K562 (cell line): ENCODE data around the gene MRPL30. TPM values are rescaled to one million over a fixed set of nuclear protein-coding genes. Genes with fewer than 3 reads are reported as not detected.

Experiments used
- BCLAF1 ChIP-seq, 2 experiments: fragments of 450-650 bp in 1 of 2; IDR thresholded peaks; 2 replicates each; pipeline ENCODE4 v1.6.1; 2011 to 2017; ENCODE audit warnings: low read depth in 2 of 2, antibody characterized with exemption in 1 of 2, borderline replicate concordance in 1 of 2, low read length in 1 of 2, mild to moderate bottlenecking in 1 of 2, mixed read lengths in 1 of 2; ENCODE audit not compliant: control insufficient read depth in 1 of 2
- E4F1 ChIP-seq: fragments of 250-450 bp; sonication (Bioruptor Pico); IDR thresholded peaks from 2 replicates; pipeline ENCODE4 v1.5.0; 2021; ENCODE audit warnings: mild to moderate bottlenecking, borderline replicate concordance
- FOXM1 ChIP-seq, 2 experiments: fragments of 450-650 bp in 1 of 2; sonication (generic) in 1 of 2; formaldehyde crosslinking in 1 of 2; IDR thresholded peaks; 2 replicates each; pipeline versions ENCODE4 v1.6.1 to v1.9.0; 2017 to 2022; ENCODE audit warnings: low read depth in 2 of 2, mild to moderate bottlenecking in 2 of 2, missing genetic modification reagents in 1 of 2, moderate library complexity in 1 of 2
- HSF4 ChIP-seq: fragments of 250-450 bp; sonication (Bioruptor Pico); IDR thresholded peaks from 2 replicates; pipeline ENCODE4 v2.1.2; 2022; ENCODE audit warnings: mild to moderate bottlenecking, moderate library complexity, borderline replicate concordance
- LEF1 ChIP-seq: fragments of 450-650 bp; IDR thresholded peaks from 2 replicates; pipeline ENCODE4 v1.6.1; 2016; ENCODE audit warnings: mild to moderate bottlenecking
- MCM3 ChIP-seq: fragments of 450-650 bp; IDR thresholded peaks from 2 replicates; pipeline ENCODE4 v1.6.1; 2016
- NR3C1 ChIP-seq: sonication (generic); formaldehyde crosslinking; IDR thresholded peaks from 2 replicates; pipeline ENCODE4 v1.8.1; 2022; ENCODE audit warnings: missing genetic modification reagents
- POU5F1 ChIP-seq: fragments of 150-350 bp; IDR thresholded peaks from 2 replicates; pipeline ENCODE4 v1.6.1; 2014; ENCODE audit warnings: borderline replicate concordance, low read length, low read depth, mild to moderate bottlenecking; ENCODE audit not compliant: partially characterized antibody
- RBM22 ChIP-seq: fragments of 200-400 bp; formaldehyde crosslinking; IDR thresholded peaks from 2 replicates; pipeline ENCODE4 v1.6.1; 2018; ENCODE audit warnings: low read length, low read depth; ENCODE audit not compliant: poor library complexity, severe bottlenecking
- RNF2 ChIP-seq: sonication (generic); IDR thresholded peaks from 2 replicates; pipeline ENCODE4 v1.6.1; 2016
- SMAD4 ChIP-seq: fragments of 250-450 bp; sonication (Bioruptor Pico); conservative IDR thresholded peaks from 2 replicates; pipeline ENCODE4 v1.8.0; 2021; ENCODE audit warnings: inconsistent platforms, mild to moderate bottlenecking, moderate library complexity
- USF2 ChIP-seq: sonication (generic); formaldehyde crosslinking; IDR thresholded peaks from 2 replicates; pipeline ENCODE4 v1.5.0; 2020; ENCODE audit warnings: missing genetic modification reagents
- ZBTB17 ChIP-seq: fragments of 450-650 bp; formaldehyde crosslinking; IDR thresholded peaks from 2 replicates; pipeline ENCODE4 v1.4.0; 2020; ENCODE audit warnings: mild to moderate bottlenecking
- ZBTB49 ChIP-seq: sonication (generic); formaldehyde crosslinking; IDR thresholded peaks from 2 replicates; pipeline ENCODE4 v1.8.0; 2022; ENCODE audit warnings: missing genetic modification reagents, mild to moderate bottlenecking, borderline replicate concordance
- polyA plus RNA-seq, 8 experiments: library from polyadenylated mRNA; depleted of rRNA in 4 of 8; stranded (reverse) in 5 of 8; unstranded in 3 of 8; fragments of >200 nt; fragmentation: Nextera tagmentation in 2 of 8; fragmentation: Illumina TruSeq in 1 of 8; extraction: Ambion mirVana in 2 of 8; extraction: Trizol in 1 of 8; gene quantifications; 2 replicates each; pipeline versions ENCODE4 v1.2.1 to v1.2.3, GENCODE V29; 2011 to 2014; ENCODE audit warnings: inconsistent platforms in 1 of 8, missing spikeins in 1 of 8
- total RNA-seq, 7 experiments: library from RNA; depleted of rRNA in 6 of 7; stranded (reverse); fragments of >200 nt in 6 of 7; fragmentation: Illumina TruSeq in 2 of 7; extraction: Trizol in 2 of 7; gene quantifications; 2 replicates each; pipeline versions ENCODE4 v1.2.1 to v1.2.3, GENCODE V29; 2011 to 2021; ENCODE audit warnings: low replicate concordance in 1 of 7

MRPL30 gene
- total and polyA plus RNA-seq, 9 of the 15 experiments (the other 6 are each of a cell fraction or from before 2014, with no cell fraction given), result 63.3 to 130 (median 87.0) TPM

GRCh38 chr2:99154643-99155536 lies 26.1 kb upstream of the MRPL30 start, which contains the start of the genes LIPT1 and TSGA10 (continued):
- TF ChIP-seq E4F1 (CRISPR knock-in tag) (no peak), MCM3 (no peak), NR3C1 (CRISPR knock-in tag) (no peak), USF2 (CRISPR knock-in tag) (0 out of 2 replicates have a peak, but pooled peaks have one; percentile 29), ZBTB17 (CRISPR knock-in tag) (no peak), BCLAF1 (IDR thresholded peaks at IDR 0.05; ENCODE audit: borderline replicate concordance in 1 of 2, control insufficient read depth in 1 of 2, low read depth in 2 of 2, low read length in 1 of 2) (0 out of 4 replicates have a peak, but pooled peaks of 1 of the 2 experiments have one; percentile 16), LEF1 (0 out of 2 replicates have a peak, but pooled peaks have one; percentile 15), SMAD4 (CRISPR knock-in tag) (peak; percentile 58; the same call in 1 of the 2 replicates), RNF2 (peak; percentile 70), ZBTB49 (CRISPR knock-in tag) (peak; percentile 80; the same call in 1 of the 2 replicates), FOXM1 (IDR thresholded peaks at IDR 0.05; ENCODE audit: low read depth) (no peak), FOXM1 (CRISPR knock-in tag; IDR thresholded peaks at IDR 0.05; ENCODE audit: low read depth) (no peak), RBM22 (peak; percentile 74), POU5F1 (no peak), HSF4 (CRISPR knock-in tag) (no peak)
